DOHH2 (cell line): Measurements from ENCODE around the gene CACNA1D.

Source experiments
- H3F3A ChIP-seq: fragments of 200-600 bp; sonication (generic), shearing (Covaris generic); 2 replicates; pipeline ENCODE4 v1.6.0; 2016; ENCODE audit warnings: antibody characterized with exemption, mild to moderate bottlenecking; ENCODE audit not compliant: control insufficient read depth, insufficient read depth
- H3K27ac ChIP-seq: fragments of 200-600 bp; sonication (generic); 2 replicates; pipeline ENCODE4 v1.5.1; 2014; ENCODE audit warnings: low read depth, mild to moderate bottlenecking, low read length, moderate library complexity
- H3K27me3 ChIP-seq: fragments of 200-600 bp; sonication (generic); 2 replicates; pipeline ENCODE4 v1.6.1; 2014; ENCODE audit warnings: mild to moderate bottlenecking, low read length, mixed read lengths; ENCODE audit not compliant: control insufficient read depth
- H3K36me3 ChIP-seq: fragments of 200-600 bp; sonication (generic); 2 replicates; pipeline ENCODE4 v1.6.1; 2014; ENCODE audit warnings: mild to moderate bottlenecking, low read length, moderate library complexity, mixed read lengths; ENCODE audit not compliant: control insufficient read depth
- H3K4me1 ChIP-seq: fragments of 200-600 bp; sonication (generic); 2 replicates; pipeline ENCODE4 v1.6.1; 2014; ENCODE audit warnings: mild to moderate bottlenecking, low read length, mixed read lengths; ENCODE audit not compliant: control insufficient read depth
- H3K4me2 ChIP-seq: fragments of 200-600 bp; sonication (generic); 2 replicates; pipeline ENCODE4 v1.6.0; 2014; ENCODE audit warnings: mild to moderate bottlenecking, low read length, moderate library complexity
- H3K4me3 ChIP-seq: fragments of 200-600 bp; sonication (generic); 2 replicates; pipeline ENCODE4 v1.5.1; 2014; ENCODE audit warnings: mild to moderate bottlenecking, low read length, mixed read lengths
- H3K79me2 ChIP-seq: fragments of 200-600 bp; sonication (generic); 2 replicates; pipeline ENCODE4 v1.6.1; 2014; ENCODE audit warnings: mild to moderate bottlenecking, low read length, mixed read lengths; ENCODE audit not compliant: control insufficient read depth
- H3K9me2 ChIP-seq: fragments of 200-600 bp; sonication (generic); replicated peaks from 2 replicates; pipeline ENCODE4 v1.6.1; 2014; ENCODE audit warnings: mild to moderate bottlenecking, low read length, mixed read lengths; ENCODE audit not compliant: control insufficient read depth
- H3K9me3 ChIP-seq: fragments of 200-600 bp; sonication (generic); 2 replicates; pipeline ENCODE4 v1.6.1; 2014; ENCODE audit warnings: antibody characterized with exemption, low read length, mixed read lengths; ENCODE audit not compliant: control insufficient read depth, insufficient read depth
- H4K20me1 ChIP-seq: fragments of 200-600 bp; sonication (generic); 2 replicates; pipeline ENCODE4 v1.6.0; 2014; ENCODE audit warnings: low read depth, mild to moderate bottlenecking, antibody characterized with exemption, low read length, moderate library complexity; ENCODE audit not compliant: control insufficient read depth, insufficient read depth
- EZH2phosphoT487 ChIP-seq: fragments of 200-600 bp; sonication (generic); IDR thresholded peaks from 2 replicates; pipeline ENCODE4 v1.6.1; 2017; ENCODE audit warnings: borderline replicate concordance, mild to moderate bottlenecking, antibody characterized with exemption, low read length, moderate library complexity, mixed read lengths
- TF ChIP-seq, protein P1 (sequence below): fragments of 200-600 bp; sonication (generic); IDR thresholded peaks from one replicate; pipeline ENCODE4 v1.5.1; 2014; ENCODE audit warnings: antibody characterized with exemption, mild to moderate bottlenecking, low read depth, low read length; ENCODE audit not compliant: poor library complexity, severe bottlenecking

CACNA1D gene

DNA sequence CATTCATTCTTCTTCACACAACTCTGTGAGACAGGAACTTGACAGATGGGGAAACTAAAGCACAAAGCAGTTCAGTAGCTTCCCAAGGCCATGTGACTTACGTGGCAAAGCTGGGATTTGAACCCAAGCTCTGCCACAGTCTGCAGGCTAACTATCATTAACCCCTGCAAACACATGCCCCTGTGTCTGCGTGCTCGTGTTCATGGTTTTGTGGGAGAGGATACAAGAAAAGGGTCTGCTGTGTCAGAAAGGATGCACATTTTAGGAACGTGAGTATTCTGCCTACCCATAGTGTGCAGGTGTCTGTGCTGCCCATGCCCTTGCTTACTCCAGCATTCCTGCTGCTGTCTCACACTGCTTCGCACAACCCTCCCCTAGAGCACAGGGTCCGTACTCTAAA is 214.8 kb downstream of the CACNA1D start:
- no peak overlapping the region for H3K27ac ChIP-seq
- H3K4me1 ChIP-seq, result no peaks in the 10 kb centered on the region
- H3K9me2 ChIP-seq, result no peaks in the 10 kb centered on the region
- H3K79me2 ChIP-seq, result no peaks in the 10 kb centered on the region
- H3F3A ChIP-seq, result no peaks in the 10 kb centered on the region
- H3K4me2 ChIP-seq, result no peak overlapping the region
- no peaks in the 10 kb centered on the region for H4K20me1 ChIP-seq
- H3K4me3 ChIP-seq, result no peak overlapping the region
- no peaks in the 10 kb centered on the region for H3K9me3 ChIP-seq
- peaks cover 3% of the 10 kb centered on the region; the same call in 1 of the 2 replicates for H3K27me3 ChIP-seq
- no peaks in the 10 kb centered on the region for H3K36me3 ChIP-seq
- TF ChIP-seq, protein P1, sequence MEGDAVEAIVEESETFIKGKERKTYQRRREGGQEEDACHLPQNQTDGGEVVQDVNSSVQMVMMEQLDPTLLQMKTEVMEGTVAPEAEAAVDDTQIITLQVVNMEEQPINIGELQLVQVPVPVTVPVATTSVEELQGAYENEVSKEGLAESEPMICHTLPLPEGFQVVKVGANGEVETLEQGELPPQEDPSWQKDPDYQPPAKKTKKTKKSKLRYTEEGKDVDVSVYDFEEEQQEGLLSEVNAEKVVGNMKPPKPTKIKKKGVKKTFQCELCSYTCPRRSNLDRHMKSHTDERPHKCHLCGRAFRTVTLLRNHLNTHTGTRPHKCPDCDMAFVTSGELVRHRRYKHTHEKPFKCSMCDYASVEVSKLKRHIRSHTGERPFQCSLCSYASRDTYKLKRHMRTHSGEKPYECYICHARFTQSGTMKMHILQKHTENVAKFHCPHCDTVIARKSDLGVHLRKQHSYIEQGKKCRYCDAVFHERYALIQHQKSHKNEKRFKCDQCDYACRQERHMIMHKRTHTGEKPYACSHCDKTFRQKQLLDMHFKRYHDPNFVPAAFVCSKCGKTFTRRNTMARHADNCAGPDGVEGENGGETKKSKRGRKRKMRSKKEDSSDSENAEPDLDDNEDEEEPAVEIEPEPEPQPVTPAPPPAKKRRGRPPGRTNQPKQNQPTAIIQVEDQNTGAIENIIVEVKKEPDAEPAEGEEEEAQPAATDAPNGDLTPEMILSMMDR, result no peak

DNA sequence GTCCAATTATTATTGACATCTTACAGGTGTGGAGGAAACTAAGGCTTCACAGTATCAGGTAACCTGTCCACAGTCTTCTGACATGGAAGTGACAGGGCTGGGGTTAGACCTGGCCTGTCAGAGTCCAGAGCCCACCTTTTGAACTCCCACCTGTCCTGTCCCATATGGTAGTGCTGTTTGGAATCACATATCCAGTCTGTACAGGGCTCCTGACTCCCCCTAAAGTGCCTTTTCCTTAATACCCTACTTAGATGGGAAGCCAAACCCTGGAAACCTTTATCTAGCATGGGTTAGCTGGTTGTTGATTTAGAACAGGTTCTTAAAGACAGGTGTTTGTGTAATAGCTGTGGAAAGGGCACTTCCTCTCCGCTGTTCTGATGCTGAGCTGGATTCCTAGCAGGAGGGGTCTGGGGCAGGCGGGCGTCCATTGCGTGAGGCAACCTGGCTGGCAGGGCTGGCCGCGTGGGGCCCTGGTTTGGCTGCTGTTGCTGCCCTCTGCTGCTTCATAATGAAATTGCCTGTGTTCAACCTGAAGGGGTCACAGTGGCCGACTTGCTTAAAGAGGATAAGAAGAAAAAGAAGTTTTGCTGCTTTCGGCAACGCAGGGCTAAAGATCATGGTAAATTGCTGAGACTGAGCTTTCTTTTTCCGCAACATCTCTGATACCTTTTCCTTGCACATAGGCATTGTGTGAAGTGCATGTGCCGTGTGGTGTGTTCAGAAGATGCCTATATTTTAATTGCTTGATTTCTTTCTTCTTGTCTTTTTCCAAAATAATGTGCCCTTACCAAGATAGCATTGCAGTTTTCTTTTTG is 215.7 kb downstream of the CACNA1D start:
- Histone ChIP-seq H4K20me1 (no peaks in the 10 kb centered on the region), H3K4me2 (no peak overlapping the region), H3K79me2 (no peaks in the 10 kb centered on the region), H3K9me2 (no peaks in the 10 kb centered on the region), H3K4me3 (no peak overlapping the region), H3K27ac (no peak overlapping the region), H3K27me3 (peaks cover 3% of the 10 kb centered on the region; the same call in 1 of the 2 replicates), H3K4me1 (no peaks in the 10 kb centered on the region), H3F3A (no peaks in the 10 kb centered on the region), H3K9me3 (no peaks in the 10 kb centered on the region), H3K36me3 (no peaks in the 10 kb centered on the region)
- TF ChIP-seq EZH2phosphoT487, result no peak
- TF ChIP-seq, protein P1, result peak; percentile 79

DNA sequence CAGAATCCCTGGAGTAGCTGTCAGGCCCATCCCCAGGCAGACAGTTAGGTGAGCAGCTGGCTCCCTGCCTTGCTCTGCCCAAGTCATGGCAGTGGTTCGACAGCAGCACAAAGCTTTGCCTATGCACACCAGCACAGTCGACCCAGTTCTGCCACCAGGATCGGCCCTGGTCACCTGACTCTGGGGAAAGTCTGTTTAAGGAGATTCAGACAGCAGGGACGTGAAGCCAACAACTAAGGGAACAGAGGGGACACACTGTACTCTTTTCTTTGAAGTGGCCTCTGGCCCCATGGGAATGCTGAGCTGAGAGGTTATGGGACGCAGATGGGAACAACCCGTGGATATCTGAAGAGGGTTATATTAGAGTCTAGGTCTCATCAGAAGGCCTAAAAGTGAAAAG is 217.0 kb downstream of the CACNA1D start:
- no peaks in the 10 kb centered on the region for H3K9me3 ChIP-seq
- H3K27ac ChIP-seq, result no peak overlapping the region
- no peaks in the 10 kb centered on the region for H3K36me3 ChIP-seq
- H3F3A ChIP-seq, result no peaks in the 10 kb centered on the region
- H4K20me1 ChIP-seq, result no peaks in the 10 kb centered on the region
- H3K9me2 ChIP-seq, result no peaks in the 10 kb centered on the region
- no peak overlapping the region for H3K4me2 ChIP-seq
- H3K4me1 ChIP-seq, result no peaks in the 10 kb centered on the region
- no peak for TF ChIP-seq EZH2phosphoT487
- TF ChIP-seq, protein P1, result no peak
- H3K79me2 ChIP-seq, result no peaks in the 10 kb centered on the region
- H3K4me3 ChIP-seq, result no peak overlapping the region
- H3K27me3 ChIP-seq, result peaks cover 3% of the 10 kb centered on the region; the same call in 1 of the 2 replicates
